HepG2 (cell line): ENCODE data around the gene CABLES2. TPM values are rescaled to one million over a fixed set of nuclear protein-coding genes. Genes with fewer than 3 reads are reported as not detected.

Experiments used
- AHDC1 ChIP-seq: sonication (generic); formaldehyde crosslinking; IDR thresholded peaks from 2 replicates; pipeline ENCODE4 v1.5.1; 2020; ENCODE audit warnings: mild to moderate bottlenecking, missing genetic modification reagents, borderline replicate concordance
- BCL6 ChIP-seq: IDR thresholded peaks from 2 replicates; pipeline ENCODE4 v1.6.1; 2016; ENCODE audit warnings: missing genetic modification reagents, missing compliant biosample characterization
- CCDC6 ChIP-seq: sonication (generic); formaldehyde crosslinking; IDR thresholded peaks from 2 replicates; pipeline ENCODE4 v1.8.1; 2022; ENCODE audit warnings: mild to moderate bottlenecking, missing genetic modification reagents, moderate library complexity
- DNMT1 ChIP-seq: sonication (generic); formaldehyde crosslinking; IDR thresholded peaks from 2 replicates; pipeline ENCODE4 v1.5.1; 2020; ENCODE audit warnings: mild to moderate bottlenecking, missing genetic modification reagents
- HHEX ChIP-seq: IDR thresholded peaks from 2 replicates; pipeline ENCODE4 v1.6.1; 2016; ENCODE audit warnings: control low read depth
- IRX3 ChIP-seq: sonication (generic); formaldehyde crosslinking; IDR thresholded peaks from 2 replicates; pipeline ENCODE4 v1.8.1; 2023; ENCODE audit warnings: mild to moderate bottlenecking, low read depth, missing genetic modification reagents, borderline replicate concordance
- KDM5B ChIP-seq: sonication (generic); formaldehyde crosslinking; IDR thresholded peaks from 2 replicates; pipeline ENCODE4 v1.4.0; 2020; ENCODE audit warnings: missing genetic modification reagents, mild to moderate bottlenecking, borderline replicate concordance
- MXI1 ChIP-seq: IDR thresholded peaks from 3 replicates; pipeline ENCODE4 v1.6.1; 2012; ENCODE audit warnings: low read depth, low read length, inconsistent platforms, borderline replicate concordance
- NR0B2 ChIP-seq: sonication (generic); formaldehyde crosslinking; IDR thresholded peaks from 2 replicates; pipeline ENCODE4 v1.4.0; 2020; ENCODE audit warnings: mild to moderate bottlenecking, missing genetic modification reagents
- PAF1 ChIP-seq: IDR thresholded peaks from 2 replicates; pipeline ENCODE4 v1.6.1; 2016; ENCODE audit warnings: missing genetic modification reagents, missing compliant biosample characterization
- SAP130 ChIP-seq: IDR thresholded peaks from 2 replicates; pipeline ENCODE4 v1.6.1; 2016; ENCODE audit warnings: low read depth
- SIN3B ChIP-seq: fragments of 150-350 bp; IDR thresholded peaks from 2 replicates; pipeline ENCODE4 v1.6.1; 2014; ENCODE audit warnings: low read length
- SYNCRIP ChIP-seq: fragments of 200-400 bp; formaldehyde crosslinking; IDR thresholded peaks from 2 replicates; pipeline ENCODE4 v1.6.1; 2018; ENCODE audit warnings: mild to moderate bottlenecking, low read depth, low read length; ENCODE audit not compliant: insufficient read depth
- YEATS4 ChIP-seq: sonication (generic); formaldehyde crosslinking; IDR thresholded peaks from 2 replicates; pipeline ENCODE4 v1.4.0; 2020; ENCODE audit warnings: missing genetic modification reagents, borderline replicate concordance
- ZBTB33 ChIP-seq: sonication (generic); formaldehyde crosslinking; IDR thresholded peaks from 2 replicates; pipeline ENCODE4 v1.4.0; 2020; ENCODE audit warnings: missing genetic modification reagents
- ZNF17 ChIP-seq: sonication (generic); formaldehyde crosslinking; IDR thresholded peaks from 2 replicates; pipeline ENCODE4 v1.5.0; 2020; ENCODE audit warnings: mild to moderate bottlenecking, missing genetic modification reagents
- ZNF234 ChIP-seq: sonication (generic); formaldehyde crosslinking; conservative IDR thresholded peaks from 2 replicates; pipeline ENCODE4 v1.5.1; 2020; ENCODE audit warnings: mild to moderate bottlenecking, missing genetic modification reagents
- ZNF282 ChIP-seq: fragments of 450-650 bp; IDR thresholded peaks from 2 replicates; pipeline ENCODE4 v1.6.1; 2018; ENCODE audit not compliant: partially characterized antibody
- ZNF382 ChIP-seq: sonication (generic); formaldehyde crosslinking; IDR thresholded peaks from 2 replicates; pipeline ENCODE4 v1.5.0; 2020; ENCODE audit warnings: missing genetic modification reagents, mild to moderate bottlenecking, borderline replicate concordance
- ZNF629 ChIP-seq: sonication (generic); formaldehyde crosslinking; conservative IDR thresholded peaks from 2 replicates; pipeline ENCODE4 v1.5.0; 2020; ENCODE audit warnings: missing genetic modification reagents
- ZNF841 ChIP-seq: sonication (generic); formaldehyde crosslinking; IDR thresholded peaks from 2 replicates; pipeline ENCODE4 v1.8.1; 2023; ENCODE audit warnings: missing genetic modification reagents, borderline replicate concordance
- polyA plus RNA-seq, 8 experiments: library from polyadenylated mRNA; depleted of rRNA in 3 of 8; stranded (reverse) in 7 of 8; unstranded in 1 of 8; fragments of >200 nt; fragmentation: Illumina TruSeq in 4 of 8; extraction: Trizol in 4 of 8; gene quantifications; 2 replicates each; pipeline versions ENCODE4 v1.2.1 to v1.2.3, GENCODE V29; 2011 to 2016; ENCODE audit warnings: low read depth in 4 of 8, missing spikeins in 1 of 8, mixed read lengths in 1 of 8; ENCODE audit not compliant: insufficient read depth in 1 of 8
- total RNA-seq, 5 experiments: library from RNA; depleted of rRNA; stranded (reverse); fragments of >200 nt; fragmentation: Illumina TruSeq; extraction: Trizol; gene quantifications; 2 replicates each; pipeline ENCODE4 v1.2.3, GENCODE V29; 2016; ENCODE audit warnings: low read depth in 1 of 5

CABLES2 gene
- total and polyA plus RNA-seq, 2 of the 13 experiments (the other 11 are each of a cell fraction or from before 2014, with no cell fraction given) = 5.2 to 9.7 TPM

DNA sequence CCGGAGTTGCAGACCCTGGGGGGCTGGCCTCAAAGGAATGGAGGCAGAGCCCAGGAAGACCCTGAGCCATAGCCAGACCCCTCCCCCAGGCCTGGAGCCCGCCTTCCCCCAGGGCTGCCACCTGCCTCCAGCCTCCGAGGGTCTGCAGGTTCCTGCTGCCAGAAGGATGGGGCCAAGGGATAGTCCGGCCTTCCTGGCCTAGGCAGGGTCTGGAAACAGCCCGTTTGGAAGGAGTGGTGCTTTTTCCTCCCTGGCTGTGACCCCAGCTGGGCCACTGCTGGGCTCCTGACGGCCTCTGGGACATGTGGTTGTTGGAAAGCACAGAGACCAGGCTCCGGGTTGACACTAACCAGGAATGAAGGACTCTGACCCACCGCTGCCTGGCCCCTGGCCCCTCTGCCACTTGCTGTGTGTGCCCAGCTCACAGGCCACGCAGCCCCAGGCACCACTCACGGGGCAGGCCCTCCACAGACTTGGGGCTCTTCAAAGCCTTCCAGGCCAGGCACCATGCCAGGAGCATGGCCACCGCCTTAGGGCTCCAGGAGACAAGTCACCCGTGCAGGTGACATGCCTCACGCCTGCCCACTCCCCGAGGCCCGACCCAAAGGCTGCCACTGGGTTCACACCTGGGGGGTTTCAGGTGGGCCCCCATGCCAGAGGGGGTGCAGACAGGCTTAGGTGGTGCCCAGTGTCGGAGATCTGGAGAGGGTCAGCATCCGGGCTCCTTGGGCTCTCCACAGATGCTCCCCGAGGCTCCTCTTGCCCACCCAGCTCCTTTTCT is 36.1 kb downstream of the CABLES2 start (continued):
- peak; percentile 70; the same call in 1 of the 2 replicates for TF ChIP-seq AHDC1 (CRISPR knock-in tag)
- TF ChIP-seq SAP130 (CRISPR knock-in tag) = peak; percentile 76; the same call in 1 of the 2 replicates
- no peak for TF ChIP-seq ZNF282
- TF ChIP-seq ZNF17 (CRISPR knock-in tag) = no peak
- no peak for TF ChIP-seq ZNF841
- TF ChIP-seq SYNCRIP = no peak
- TF ChIP-seq DNMT1 (CRISPR knock-in tag) = 0 out of 2 replicates have a peak, but pooled peaks have one; percentile 73
- peak; percentile 57; the same call in 1 of the 2 replicates for TF ChIP-seq IRX3
- peak; percentile 98 for TF ChIP-seq BCL6
- TF ChIP-seq KDM5B (CRISPR knock-in tag) = peak; percentile 69; the same call in 1 of the 2 replicates
- TF ChIP-seq ZNF629 (CRISPR knock-in tag) = no peak
- TF ChIP-seq ZNF234 (CRISPR knock-in tag) = no peak
- TF ChIP-seq ZNF382 (CRISPR knock-in tag) = no peak
- 0 out of 2 replicates have a peak, but pooled peaks have one; percentile 43 for TF ChIP-seq NR0B2 (CRISPR knock-in tag)
- TF ChIP-seq YEATS4 (CRISPR knock-in tag) = peak; percentile 54; the same call in 1 of the 2 replicates
- no peak for TF ChIP-seq MXI1
- no peak for TF ChIP-seq CCDC6
- TF ChIP-seq SIN3B = no peak
- TF ChIP-seq ZBTB33 (CRISPR knock-in tag) = no peak
- no peak for TF ChIP-seq PAF1
- no peak for TF ChIP-seq HHEX (CRISPR knock-in tag)
